Sigmoid colon (tissue), 4 donors: ENCODE data around the gene LY86.

Source experiments
- EP300 ChIP-seq, 4 donors: sonication (generic); formaldehyde crosslinking; IDR thresholded peaks; one replicate each; pipeline ENCODE4 v1.6.1; 2017; ENCODE audit warnings: antibody characterized with exemption in 4 of 4
- POLR2A ChIP-seq, 2 donors: fragments of 450-650 bp; IDR thresholded peaks; one replicate each; pipeline ENCODE4 v1.6.1; 2016; ENCODE audit warnings: antibody characterized with exemption in 2 of 2, mild to moderate bottlenecking in 2 of 2, moderate library complexity in 2 of 2
- POLR2AphosphoS5 ChIP-seq, 4 donors: sonication (generic); formaldehyde crosslinking; IDR thresholded peaks; one replicate each; pipeline ENCODE4 v1.6.1; 2017; ENCODE audit warnings: antibody characterized with exemption in 4 of 4
- TF ChIP-seq, protein P1 (sequence below), 4 experiments: fragments of 450-650 bp in 3 of 4; fragments of 200-600 bp in 1 of 4; IDR thresholded peaks; one replicate each; pipeline ENCODE4 v1.5.1; 2016 to 2019; ENCODE audit warnings: antibody characterized with exemption in 4 of 4, mild to moderate bottlenecking in 3 of 4, moderate library complexity in 2 of 4

DNA sequence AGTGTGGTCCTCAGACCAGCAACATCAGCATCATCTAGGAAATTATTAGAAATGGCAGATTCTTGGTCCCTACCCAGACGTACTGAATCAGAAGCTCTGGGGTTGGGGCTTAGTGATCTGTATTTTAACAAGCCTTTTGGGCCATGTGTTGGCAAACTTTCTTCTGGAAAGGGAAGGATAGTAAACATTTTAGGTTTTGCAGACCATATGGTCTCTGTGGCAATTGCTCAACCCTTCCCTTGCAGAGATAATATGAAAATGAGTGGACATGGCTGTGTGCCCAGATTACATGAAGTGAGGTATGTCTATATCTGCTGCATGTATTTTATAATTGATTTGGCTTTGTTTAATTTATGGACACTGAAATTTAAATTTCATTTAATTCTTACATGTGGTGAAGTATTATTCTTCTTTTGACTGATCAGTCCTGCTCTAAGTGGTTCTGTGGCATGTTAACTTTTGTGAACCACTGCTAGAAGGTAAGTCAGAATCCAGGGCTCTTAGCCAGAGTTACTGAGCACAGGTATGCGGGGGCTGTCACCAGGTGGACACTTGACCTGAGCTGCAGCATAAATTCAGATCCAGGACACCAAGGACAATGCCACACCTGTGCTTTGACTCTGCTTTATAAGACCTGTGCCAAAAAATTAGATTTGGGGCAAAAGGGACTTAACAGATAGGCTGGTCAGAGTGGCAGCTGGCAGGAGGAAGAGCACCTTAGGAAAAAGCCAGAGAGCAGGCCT lies 43.2 kb downstream of the LY86 start:
- TF ChIP-seq, protein P1, sequence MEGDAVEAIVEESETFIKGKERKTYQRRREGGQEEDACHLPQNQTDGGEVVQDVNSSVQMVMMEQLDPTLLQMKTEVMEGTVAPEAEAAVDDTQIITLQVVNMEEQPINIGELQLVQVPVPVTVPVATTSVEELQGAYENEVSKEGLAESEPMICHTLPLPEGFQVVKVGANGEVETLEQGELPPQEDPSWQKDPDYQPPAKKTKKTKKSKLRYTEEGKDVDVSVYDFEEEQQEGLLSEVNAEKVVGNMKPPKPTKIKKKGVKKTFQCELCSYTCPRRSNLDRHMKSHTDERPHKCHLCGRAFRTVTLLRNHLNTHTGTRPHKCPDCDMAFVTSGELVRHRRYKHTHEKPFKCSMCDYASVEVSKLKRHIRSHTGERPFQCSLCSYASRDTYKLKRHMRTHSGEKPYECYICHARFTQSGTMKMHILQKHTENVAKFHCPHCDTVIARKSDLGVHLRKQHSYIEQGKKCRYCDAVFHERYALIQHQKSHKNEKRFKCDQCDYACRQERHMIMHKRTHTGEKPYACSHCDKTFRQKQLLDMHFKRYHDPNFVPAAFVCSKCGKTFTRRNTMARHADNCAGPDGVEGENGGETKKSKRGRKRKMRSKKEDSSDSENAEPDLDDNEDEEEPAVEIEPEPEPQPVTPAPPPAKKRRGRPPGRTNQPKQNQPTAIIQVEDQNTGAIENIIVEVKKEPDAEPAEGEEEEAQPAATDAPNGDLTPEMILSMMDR (IDR thresholded peaks at IDR 0.05) = no peak
- TF ChIP-seq POLR2A (IDR thresholded peaks at IDR 0.05) = no peak
- no peak for TF ChIP-seq EP300 (IDR thresholded peaks at IDR 0.05)
- no peak for TF ChIP-seq POLR2AphosphoS5 (IDR thresholded peaks at IDR 0.05)
